GM23248 (cell line): ENCODE measurements around the gene KCNH3. TPM values are rescaled to one million over a fixed set of nuclear protein-coding genes. Genes with fewer than 3 reads are reported as not detected.
A peak's percentile ranks its signal among the peaks of the same experiment; 100 is the strongest.

Experiments
- DNase-seq: peaks from one replicate; pipeline ENCODE4 v3.0.0-alpha.2; 2015
- H2AFZ ChIP-seq: fragments of 200-600 bp; sonication (generic); 2 replicates; pipeline ENCODE4 v1.6.1; 2016; ENCODE audit warnings: antibody characterized with exemption
- H3F3A ChIP-seq: fragments of 200-600 bp; sonication (generic); 2 replicates; pipeline ENCODE4 v1.6.1; 2016; ENCODE audit warnings: mild to moderate bottlenecking, antibody characterized with exemption, mixed run types; ENCODE audit not compliant: insufficient read depth
- H3K27ac ChIP-seq: fragments of 200-600 bp; sonication (generic); 2 replicates; pipeline ENCODE4 v1.5.1; 2016; ENCODE audit warnings: mild to moderate bottlenecking
- H3K27me3 ChIP-seq: fragments of 200-600 bp; sonication (generic); replicated peaks from 2 replicates; pipeline ENCODE4 v1.6.1; 2016; ENCODE audit warnings: mild to moderate bottlenecking; ENCODE audit not compliant: insufficient read depth
- H3K36me3 ChIP-seq: fragments of 200-600 bp; sonication (generic); 2 replicates; pipeline ENCODE4 v1.6.1; 2016; ENCODE audit warnings: low read depth, mild to moderate bottlenecking
- H3K4me1 ChIP-seq: fragments of 200-600 bp; sonication (generic); 2 replicates; pipeline ENCODE4 v1.6.1; 2016; ENCODE audit warnings: mild to moderate bottlenecking; ENCODE audit not compliant: insufficient read depth
- H3K4me2 ChIP-seq: fragments of 200-600 bp; sonication (generic); one replicate; pipeline ENCODE4 v1.6.1; 2016; ENCODE audit warnings: mild to moderate bottlenecking; ENCODE audit not compliant: unreplicated experiment
- H3K4me3 ChIP-seq: fragments of 200-600 bp; sonication (generic); 2 replicates; pipeline ENCODE4 v1.5.1; 2016; ENCODE audit warnings: mild to moderate bottlenecking
- H3K79me2 ChIP-seq: fragments of 200-600 bp; sonication (generic); 2 replicates; pipeline ENCODE4 v1.6.1; 2016; ENCODE audit warnings: mild to moderate bottlenecking; ENCODE audit not compliant: insufficient read depth
- H3K9ac ChIP-seq: fragments of 200-600 bp; sonication (generic); 2 replicates; pipeline ENCODE4 v1.6.1; 2016; ENCODE audit warnings: mild to moderate bottlenecking
- H3K9me2 ChIP-seq: fragments of 200-600 bp; sonication (generic); 2 replicates; pipeline ENCODE4 v1.6.1; 2016; ENCODE audit warnings: mixed run types, mild to moderate bottlenecking, moderate library complexity; ENCODE audit not compliant: insufficient read depth
- H3K9me3 ChIP-seq: fragments of 200-600 bp; sonication (generic); one replicate; pipeline ENCODE4 v1.6.1; 2017; ENCODE audit warnings: low read depth
- H4K20me1 ChIP-seq: fragments of 200-600 bp; sonication (generic); 2 replicates; pipeline ENCODE4 v1.6.0; 2016; ENCODE audit not compliant: insufficient read depth
- EZH2 ChIP-seq: fragments of 200-600 bp; sonication (generic); IDR thresholded peaks from 2 replicates; pipeline ENCODE4 v1.6.1; 2018; ENCODE audit warnings: antibody characterized with exemption, mild to moderate bottlenecking; ENCODE audit not compliant: insufficient read depth, poor library complexity, severe bottlenecking
- EZH2phosphoT487 ChIP-seq: fragments of 200-600 bp; sonication (generic); IDR thresholded peaks from 2 replicates; pipeline ENCODE4 v1.6.1; 2018; ENCODE audit warnings: antibody characterized with exemption, moderate library complexity, mild to moderate bottlenecking, low read depth; ENCODE audit not compliant: insufficient read depth
- WGBS, 2 experiments: methylation state at CpG; one replicate each; pipeline ENCODE4 v1.1.6; 2015 to 2017; ENCODE audit warnings: low lambda C conversion rate in 2 of 2, low coverage in 1 of 2; ENCODE audit errors: missing lambda C conversion rate in 2 of 2; 5-methylcytosine and 5-hydroxymethylcytosine counted together
- in situ Hi-C: fragments of 300-500 bp; cut with MboI; formaldehyde crosslinking; loops from 2 replicates; pipeline ENCODE4 v1.15.0; 2020
- polyA plus RNA-seq: library from polyadenylated mRNA; unstranded; fragments of >200 nt; fragmentation: Nextera tagmentation; extraction: Ambion mirVana; gene quantifications from 2 replicates; pipeline ENCODE4 v1.2.1, GENCODE V29; 2016
- total RNA-seq: library from RNA; depleted of rRNA; stranded (reverse); fragments of >200 nt; shearing (Covaris generic); gene quantifications from 2 replicates; pipeline ENCODE4 v1.2.3, GENCODE V29; 2014

The KCNH3 gene
- total and polyA plus RNA-seq, 2 experiments from 2014 or later: 0.09 TPM; not detected in 1

DNA sequence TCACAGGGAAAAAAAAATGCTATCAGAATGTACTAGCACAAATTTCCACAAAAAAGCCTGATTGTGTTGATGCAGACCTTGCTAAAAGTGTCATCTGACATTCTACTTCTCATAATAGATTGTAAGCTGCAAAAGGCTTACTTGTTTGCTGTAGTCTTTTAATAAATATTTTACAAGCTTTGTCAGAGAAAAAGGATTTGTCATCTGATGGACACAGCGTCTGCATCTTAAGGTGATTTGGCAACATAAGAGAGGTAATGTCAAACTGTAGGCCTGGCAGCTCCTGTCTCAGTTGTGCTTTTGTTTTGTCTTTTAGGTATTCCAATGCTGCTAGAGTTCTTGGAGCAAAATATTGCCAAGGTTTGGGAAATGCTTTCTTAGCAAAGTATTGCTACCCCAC lies 26.3 kb upstream of the KCNH3 start:
- no peaks in the 10 kb centered on the region for H3K27me3 ChIP-seq
- no peak for TF ChIP-seq EZH2phosphoT487
- TF ChIP-seq EZH2: no peak
- no peak overlapping the region for H2AFZ ChIP-seq
- WGBS, 2 experiments: 39 to 48% methylated on average over 1 of the region's 1 CpG
- H3K4me3 ChIP-seq: no peak overlapping the region
- no peaks in the 10 kb centered on the region for H3K36me3 ChIP-seq
- in situ Hi-C loops: no loop called here
- H3K27ac ChIP-seq: no peak overlapping the region
- H3K9me3 ChIP-seq: no peaks in the 10 kb centered on the region
- H3K9ac ChIP-seq: no peak overlapping the region
- H3K4me2 ChIP-seq: no peak overlapping the region
- H3F3A ChIP-seq: peaks cover 22% of the 10 kb centered on the region
- H3K79me2 ChIP-seq: no peaks in the 10 kb centered on the region
- H3K4me1 ChIP-seq: peaks cover 13% of the 10 kb centered on the region
- no peaks in the 10 kb centered on the region for H4K20me1 ChIP-seq
- DNase-seq: no peak
- no peaks in the 10 kb centered on the region for H3K9me2 ChIP-seq

GRCh38 chr12:49515266-49515665 lies 23.6 kb upstream of the KCNH3 start:
- Histone ChIP-seq H4K20me1 (no peaks in the 10 kb centered on the region), H3F3A (peaks cover 15% of the 10 kb centered on the region), H3K27me3 (no peaks in the 10 kb centered on the region), H3K27ac (peak overlapping the region; percentile 52), H3K4me1 (peaks cover 17% of the 10 kb centered on the region), H2AFZ (no peak overlapping the region), H3K79me2 (no peaks in the 10 kb centered on the region), H3K36me3 (no peaks in the 10 kb centered on the region), H3K4me2 (peak overlapping the region; percentile 37), H3K4me3 (no peak overlapping the region), H3K9me2 (no peaks in the 10 kb centered on the region), H3K9me3 (no peaks in the 10 kb centered on the region), H3K9ac (no peak overlapping the region)
- WGBS, 2 experiments: 23 to 25% methylated on average over 5 of the region's 5 CpGs
- TF ChIP-seq EZH2phosphoT487 (no peak), EZH2 (no peak)
- DNase-seq: peak; percentile 91
- in situ Hi-C loops: no loop called here

- Histone ChIP-seq H3K9me2 (no peaks in the 10 kb centered on the region), H3F3A (peaks cover 11% of the 10 kb centered on the region), H3K9me3 (no peaks in the 10 kb centered on the region), H3K4me2 (no peak overlapping the region), H4K20me1 (no peaks in the 10 kb centered on the region), H3K36me3 (no peaks in the 10 kb centered on the region), H3K9ac (no peak overlapping the region), H2AFZ (no peak overlapping the region), H3K27me3 (no peaks in the 10 kb centered on the region), H3K4me3 (no peak overlapping the region), H3K79me2 (no peaks in the 10 kb centered on the region), H3K4me1 (peaks cover 17% of the 10 kb centered on the region), H3K27ac (no peak overlapping the region)
- in situ Hi-C loops: no loop called here
- peak; percentile 77 for DNase-seq
- TF ChIP-seq EZH2phosphoT487: no peak
- no peak for TF ChIP-seq EZH2
- 48 to 54% methylated on average over 2 of the region's 2 CpGs for WGBS, 2 experiments
Observed at GRCh38 chr12:49518914-49519573, 19.8 kb upstream of the KCNH3 start.

GRCh38 chr12:49519574-49519936 lies 19.3 kb upstream of the KCNH3 start:
- Histone ChIP-seq H3K27ac (no peak overlapping the region), H3K4me1 (peaks cover 17% of the 10 kb centered on the region), H2AFZ (no peak overlapping the region), H3K9ac (no peak overlapping the region), H4K20me1 (no peaks in the 10 kb centered on the region), H3K9me3 (no peaks in the 10 kb centered on the region), H3K36me3 (0 out of 2 replicates have a peak, but pooled peaks cover 4% of the 10 kb centered on the region), H3K4me3 (no peak overlapping the region), H3K79me2 (no peaks in the 10 kb centered on the region), H3F3A (peaks cover 11% of the 10 kb centered on the region), H3K4me2 (no peak overlapping the region), H3K9me2 (no peaks in the 10 kb centered on the region), H3K27me3 (no peaks in the 10 kb centered on the region)
- 94 to 99% methylated on average over 5 of the region's 5 CpGs for WGBS, 2 experiments
- TF ChIP-seq EZH2phosphoT487 (no peak), EZH2 (no peak)
- in situ Hi-C loops: no loop called here
- no peak for DNase-seq

DNA sequence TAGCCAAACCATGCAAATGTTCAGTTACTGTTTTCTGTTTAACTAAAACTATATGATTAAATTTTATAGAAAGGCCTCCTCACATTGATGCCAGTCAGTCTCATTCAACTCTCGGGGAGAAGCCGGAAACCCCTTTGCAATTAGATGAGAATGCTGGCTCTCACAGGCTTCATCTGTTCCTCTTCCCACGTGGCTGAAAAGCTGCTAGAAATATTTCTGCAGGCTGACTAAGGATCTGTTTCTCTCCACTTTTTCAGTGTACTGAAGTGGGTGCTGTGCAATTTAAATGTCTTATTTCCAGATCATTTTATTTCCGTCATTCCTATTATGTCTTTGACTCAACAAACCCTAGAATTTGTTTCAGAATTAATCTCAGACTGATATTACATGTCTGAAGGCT lies 17.4 kb upstream of the KCNH3 start:
- WGBS, 2 experiments: 85 to 92% methylated on average over 4 of the region's 4 CpGs
- Histone ChIP-seq H3K9me2 (no peaks in the 10 kb centered on the region), H3K4me2 (no peak overlapping the region), H3K4me3 (no peak overlapping the region), H3K9ac (no peak overlapping the region), H3K9me3 (no peaks in the 10 kb centered on the region), H3K36me3 (0 out of 2 replicates have a peak, but pooled peaks cover 11% of the 10 kb centered on the region), H3F3A (no peaks in the 10 kb centered on the region), H3K79me2 (no peaks in the 10 kb centered on the region), H3K27me3 (no peaks in the 10 kb centered on the region), H2AFZ (no peak overlapping the region), H4K20me1 (no peaks in the 10 kb centered on the region), H3K4me1 (peaks cover 6% of the 10 kb centered on the region; the same call in 1 of the 2 replicates), H3K27ac (no peak overlapping the region)
- in situ Hi-C loops: no loop called here
- no peak for DNase-seq
- TF ChIP-seq EZH2 (no peak), EZH2phosphoT487 (no peak)
